ENCODE data around the gene PAK4.
"Not testable (repeated sequence)": the region's sequence is repeated elsewhere in the genome, so short reads cannot be mapped to it uniquely, and the experiment has no call there.

Gene PAK4

GRCh38 chr19:39100500-39101166 is 25.0 kb upstream of the PAK4 start:
- no peak for DNase-seq (ENCODE audit: low spot score)

- DNase-seq (ENCODE audit: low spot score) = no peak
Measured at GRCh38 chr19:39103151-39103550, 22.4 kb upstream of the PAK4 start.

DNA sequence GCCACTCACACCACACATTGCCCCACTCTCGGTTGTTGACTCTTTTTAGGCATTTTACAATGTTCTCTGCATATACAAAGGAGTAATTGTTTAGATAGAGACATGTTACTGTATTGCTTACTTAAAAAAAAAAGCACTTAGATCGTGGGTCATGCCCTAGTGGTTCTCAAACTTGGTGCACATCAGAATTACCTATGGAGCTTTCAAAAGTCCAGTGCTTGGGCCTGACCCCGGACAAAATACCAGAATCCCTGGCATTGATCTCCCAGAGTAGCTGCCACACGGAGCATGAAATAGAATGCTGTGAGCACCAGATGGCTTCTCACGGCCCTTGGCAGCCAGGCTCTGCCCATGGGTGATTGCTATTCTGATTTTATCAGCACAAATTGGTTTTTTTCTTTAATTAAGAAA is 21.4 kb upstream of the PAK4 start:
- DNase-seq (ENCODE audit: low spot score) = no peak

DNA sequence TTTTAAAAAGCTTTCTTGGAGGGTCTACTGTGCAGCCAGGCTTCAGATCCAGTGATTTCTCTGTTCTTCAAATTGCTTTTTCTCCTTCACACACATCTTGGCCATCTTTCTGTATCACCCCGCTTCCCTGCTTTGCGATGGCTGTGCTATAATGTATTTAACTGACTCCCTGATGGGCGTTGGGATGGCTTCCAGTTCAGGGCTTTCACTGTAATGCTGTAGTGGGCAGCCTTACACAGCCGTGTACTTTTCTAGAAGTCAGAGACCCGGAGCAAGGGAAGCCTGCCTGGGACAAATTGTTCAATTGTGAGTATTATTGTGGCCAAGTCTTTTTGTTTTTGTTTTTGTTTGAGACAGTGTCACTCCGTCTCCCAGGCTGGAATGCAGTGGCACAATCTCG is 19.4 kb upstream of the PAK4 start:
- no peak for DNase-seq (ENCODE audit: low spot score)

DNA sequence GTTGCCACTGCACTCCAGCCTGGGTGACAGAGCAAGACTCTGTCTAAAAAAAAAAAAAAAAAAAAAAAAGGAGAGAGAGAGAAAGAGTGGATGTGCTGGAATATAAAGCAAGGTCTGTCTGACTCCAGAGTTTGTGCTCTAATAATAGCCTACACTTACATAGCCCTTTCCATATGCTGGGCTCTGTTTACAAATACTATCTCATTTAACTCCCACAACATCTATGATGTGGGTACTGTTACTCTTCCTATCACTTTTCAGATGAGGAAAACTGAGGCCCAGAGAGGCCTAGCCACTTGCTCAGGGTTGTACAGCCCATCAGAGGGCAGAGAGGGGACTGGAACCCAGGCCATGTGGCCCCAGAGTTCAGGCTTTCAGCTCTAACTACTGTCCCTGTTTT is 15.9 kb upstream of the PAK4 start:
- no peak for DNase-seq (ENCODE audit: low spot score)

GRCh38 chr19:39110263-39110967 is 15.2 kb upstream of the PAK4 start:
- peak; percentile 15 for DNase-seq (ENCODE audit: low spot score)

- no peak for DNase-seq (ENCODE audit: low spot score)
Measured at GRCh38 chr19:39111593-39112199, 13.9 kb upstream of the PAK4 start.

DNA sequence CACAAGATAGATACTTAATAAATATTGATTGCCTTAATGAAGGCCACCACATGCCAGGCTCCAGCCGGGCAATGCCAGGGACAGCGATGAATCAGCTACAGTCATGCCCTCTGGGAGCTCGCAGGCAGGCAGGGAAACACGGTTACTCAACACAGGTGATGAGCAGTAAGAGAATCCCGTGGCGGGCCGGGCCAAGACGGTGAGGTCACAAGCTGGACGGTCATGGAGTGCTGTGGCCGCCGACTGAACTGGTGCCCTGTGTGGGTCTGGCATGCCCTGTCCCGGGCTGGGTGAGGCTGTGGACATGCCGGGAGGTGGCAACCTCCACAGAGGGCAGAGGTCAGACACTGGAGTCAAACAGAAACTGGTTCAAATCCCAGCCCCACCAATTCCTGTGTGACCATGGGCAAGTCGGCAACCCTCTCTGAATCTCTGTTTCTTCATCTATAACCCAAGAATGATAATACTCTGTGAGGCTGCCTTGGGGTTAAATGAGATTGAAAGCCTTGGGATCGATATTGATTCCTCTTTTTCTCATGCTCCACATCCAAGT is 13.2 kb upstream of the PAK4 start:
- no peak for DNase-seq (ENCODE audit: low spot score)

DNA sequence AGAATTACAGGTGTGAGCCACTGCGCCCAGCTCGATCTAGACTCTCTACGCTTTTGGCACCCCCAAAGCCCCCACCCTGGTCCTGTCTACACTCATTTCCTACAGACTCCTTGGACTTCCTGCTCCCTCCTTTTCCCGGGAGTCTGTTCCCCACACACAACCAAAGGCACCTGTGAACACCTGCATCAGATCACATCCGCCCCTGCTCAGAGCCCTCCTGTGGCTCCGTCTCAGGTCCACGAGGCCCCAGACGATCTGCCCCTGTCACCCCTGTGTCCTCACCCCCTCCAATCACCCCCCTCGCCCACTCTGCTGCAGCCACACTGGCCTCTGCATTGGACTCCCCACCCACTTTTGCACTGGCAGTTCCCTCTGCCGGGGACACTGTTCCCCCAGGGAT is 12.4 kb upstream of the PAK4 start:
- no peak for DNase-seq (ENCODE audit: low spot score)

- DNase-seq (ENCODE audit: low spot score) = no peak
Measured at GRCh38 chr19:39115105-39115847, 10.3 kb upstream of the PAK4 start.

DNA sequence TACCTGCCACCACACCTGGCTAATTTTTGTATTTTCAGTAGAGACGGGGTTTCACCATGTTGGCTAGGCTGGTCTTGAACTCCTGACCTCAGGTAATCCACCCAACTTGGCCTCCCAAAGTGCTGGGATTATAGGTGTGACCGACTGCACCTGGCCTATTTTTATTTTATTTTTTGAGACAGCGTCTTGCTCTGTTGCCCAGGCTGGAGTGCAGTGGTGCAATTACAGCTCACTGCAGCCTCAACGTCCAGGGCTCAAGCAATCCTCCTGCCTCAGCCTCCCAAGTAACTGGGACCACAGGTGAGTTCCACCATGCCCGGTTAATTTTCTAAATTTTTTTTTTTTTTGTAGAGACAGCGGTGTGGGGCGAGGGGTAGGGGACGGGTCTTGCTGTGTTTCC is 8.6 kb upstream of the PAK4 start:
- not testable (repeated sequence) for DNase-seq (ENCODE audit: low spot score)

GRCh38 chr19:39119830-39120229 is 5.8 kb upstream of the PAK4 start:
- no peak for DNase-seq (ENCODE audit: low spot score)

- DNase-seq (ENCODE audit: low spot score) = no peak
Measured at GRCh38 chr19:39122934-39123731, 2.5 kb upstream of the PAK4 start.

DNA sequence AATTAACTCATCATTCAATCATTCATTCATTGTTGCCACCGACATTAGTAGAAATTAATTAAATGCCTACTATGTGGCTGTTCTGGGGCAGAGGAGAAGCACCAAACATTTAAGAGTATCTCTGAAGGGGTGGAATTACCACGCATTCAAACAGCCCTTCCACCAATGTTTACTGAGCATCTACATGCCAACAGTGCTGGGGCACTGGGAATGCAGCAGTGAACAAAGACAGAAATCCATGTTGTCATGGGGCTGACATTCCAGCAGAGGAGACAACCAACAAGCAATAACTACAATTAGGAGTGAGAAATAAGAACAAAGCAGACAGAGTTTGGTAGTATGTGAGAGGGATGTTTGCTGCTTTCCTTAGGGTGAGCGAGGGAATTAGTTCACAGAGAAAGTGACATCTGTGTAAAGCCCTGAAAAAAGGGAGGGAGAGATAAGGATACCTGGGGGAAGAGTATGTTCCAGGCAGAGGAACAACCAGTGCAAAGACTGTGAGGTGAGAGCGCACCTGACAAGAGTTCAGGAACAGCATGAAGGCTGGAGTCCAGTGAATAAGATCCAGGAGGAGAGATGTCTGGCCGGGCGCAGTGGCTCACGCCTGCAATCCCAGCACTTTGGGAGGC is 1.3 kb upstream of the PAK4 start:
- DNase-seq (ENCODE audit: low spot score) = no peak

- DNase-seq (ENCODE audit: low spot score) = no peak
Measured at GRCh38 chr19:39125199-39125553, 410 bp upstream of the PAK4 start.

DNA sequence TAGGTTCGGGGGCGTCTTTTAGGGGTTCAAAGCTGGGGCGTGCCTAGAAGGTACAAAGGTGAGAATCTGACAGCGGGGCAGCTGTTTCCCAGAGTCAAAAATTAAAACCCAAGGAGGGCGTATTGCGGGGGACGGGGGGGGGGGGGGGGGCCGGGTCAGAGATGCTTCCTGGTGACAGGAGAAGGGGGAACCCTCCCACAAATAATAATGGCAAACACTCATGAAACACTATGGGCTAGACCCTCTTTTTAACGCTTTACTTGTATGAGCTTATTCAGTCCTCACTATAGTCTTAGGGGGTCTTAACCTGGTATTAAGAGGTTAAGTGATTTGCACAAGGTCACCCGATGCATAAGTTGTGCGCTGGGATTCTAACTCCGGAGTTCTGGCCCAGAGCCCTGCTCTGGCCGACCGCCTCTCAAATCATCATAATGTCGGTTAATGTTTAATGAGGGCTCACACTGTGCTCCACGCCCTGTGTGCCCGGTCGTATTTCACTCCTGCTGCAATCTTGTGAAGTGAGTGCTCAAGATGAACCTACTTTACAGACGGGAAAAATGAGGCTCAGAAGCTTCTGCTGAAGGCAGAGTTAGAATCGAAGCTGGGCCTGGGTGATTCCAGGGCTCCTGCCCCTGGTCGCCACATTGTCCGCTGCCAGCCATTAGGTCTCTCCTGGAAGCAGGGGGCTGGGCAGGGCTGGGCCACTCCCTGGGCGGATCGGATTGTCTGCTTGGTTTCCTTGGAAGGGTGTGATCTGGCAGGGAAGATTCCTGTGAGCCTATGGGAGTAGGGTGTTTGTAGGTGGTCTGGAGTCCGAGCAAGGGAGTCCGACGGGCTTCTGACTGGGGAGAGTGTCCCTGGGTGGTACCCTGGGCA is 964 bp downstream of the PAK4 start:
- no peak for DNase-seq (ENCODE audit: low spot score)

- DNase-seq (ENCODE audit: low spot score) = no peak
Measured at GRCh38 chr19:39127812-39128515, 2.4 kb downstream of the PAK4 start.

- no peak for DNase-seq (ENCODE audit: low spot score)
Measured at GRCh38 chr19:39128516-39129079, 3.0 kb downstream of the PAK4 start.

DNA sequence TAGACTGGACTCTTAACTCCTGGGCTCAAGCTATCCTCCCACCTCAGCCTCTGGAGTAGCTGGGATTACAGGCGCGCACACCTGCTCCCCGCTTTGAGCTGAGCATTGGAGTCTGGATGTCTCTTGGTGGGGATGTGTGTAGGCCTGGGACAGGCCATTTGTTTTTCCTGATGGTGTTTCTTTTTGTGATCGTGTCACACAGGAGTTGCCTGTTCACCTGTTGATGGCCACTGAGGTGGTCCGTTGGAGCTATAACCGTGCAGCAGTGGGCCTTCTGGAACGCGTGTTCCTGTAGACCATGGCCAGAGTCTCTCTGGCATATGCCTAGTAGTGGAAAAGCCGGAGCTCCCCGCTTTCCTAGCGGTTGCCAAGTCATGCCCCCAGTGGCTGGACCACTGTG is 3.5 kb downstream of the PAK4 start:
- no peak for DNase-seq (ENCODE audit: low spot score)

All from SK-N-DZ (cell line).